Smooth muscle cell (in vitro differentiated cells): ENCODE results near the gene SMIM44. TPM values are rescaled to one million over a fixed set of nuclear protein-coding genes. Genes with fewer than 3 reads are reported as not detected.

Experiments
- DNase-seq: peaks from one replicate; lab custom pipeline; 2025; ENCODE audit not compliant: unreplicated experiment; lab: John Stamatoyannopoulos, UW
- H2AFZ ChIP-seq: fragments of 200-600 bp; sonication (generic); 2 replicates; pipeline ENCODE4 v1.6.0; 2016; ENCODE audit warnings: antibody characterized with exemption, low read depth, mild to moderate bottlenecking
- H3F3A ChIP-seq: fragments of 200-600 bp; sonication (generic); 2 replicates; pipeline ENCODE4 v1.6.0; 2017; ENCODE audit warnings: antibody characterized with exemption, low read depth
- H3K27ac ChIP-seq: fragments of 200-600 bp; sonication (generic); 2 replicates; pipeline ENCODE4 v1.5.1; 2016; ENCODE audit warnings: low read depth, mild to moderate bottlenecking
- H3K27me3 ChIP-seq: fragments of 200-600 bp; sonication (generic); 2 replicates; pipeline ENCODE4 v1.6.1; 2016; ENCODE audit warnings: low read depth, mild to moderate bottlenecking
- H3K36me3 ChIP-seq: fragments of 200-600 bp; sonication (generic); 2 replicates; pipeline ENCODE4 v1.5.1; 2016; ENCODE audit warnings: low read depth
- H3K4me1 ChIP-seq: fragments of 200-600 bp; sonication (generic); 2 replicates; pipeline ENCODE4 v1.5.1; 2016; ENCODE audit warnings: low read depth
- H3K4me2 ChIP-seq: fragments of 200-600 bp; sonication (generic); 2 replicates; pipeline ENCODE4 v1.6.0; 2016; ENCODE audit warnings: mild to moderate bottlenecking
- H3K4me3 ChIP-seq: fragments of 200-600 bp; sonication (generic); 2 replicates; pipeline ENCODE4 v1.5.1; 2016; ENCODE audit warnings: mild to moderate bottlenecking
- H3K79me2 ChIP-seq: fragments of 200-600 bp; sonication (generic); 2 replicates; pipeline ENCODE4 v1.6.0; 2016; ENCODE audit warnings: low read depth, mild to moderate bottlenecking
- H3K9ac ChIP-seq: fragments of 200-600 bp; sonication (generic); 2 replicates; pipeline ENCODE4 v1.6.0; 2016; ENCODE audit warnings: low read depth
- H3K9me3 ChIP-seq: fragments of 200-600 bp; sonication (generic); replicated peaks from 2 replicates; pipeline ENCODE4 v1.5.1; 2016; ENCODE audit warnings: low read depth
- H4K20me1 ChIP-seq: fragments of 200-600 bp; sonication (generic); 2 replicates; pipeline ENCODE4 v1.6.0; 2016; ENCODE audit warnings: low read depth
- CTCF ChIP-seq: fragments of 200-600 bp; sonication (generic); IDR thresholded peaks from 2 replicates; pipeline ENCODE4 v1.5.1; 2017; ENCODE audit warnings: borderline replicate concordance, mild to moderate bottlenecking, antibody characterized with exemption; ENCODE audit not compliant: insufficient read depth, poor library complexity, severe bottlenecking
- WGBS: methylation state at CpG from one replicate; pipeline ENCODE4 v1.1.7; 2016; ENCODE audit warnings: low lambda C conversion rate; 5-methylcytosine and 5-hydroxymethylcytosine counted together
- polyA plus RNA-seq: library from polyadenylated mRNA; unstranded; fragments of >200 nt; fragmentation: Nextera tagmentation; extraction: Ambion mirVana; gene quantifications from 2 replicates; pipeline ENCODE4 v1.2.1, GENCODE V29; 2016
- total RNA-seq: library from RNA; depleted of rRNA; stranded (reverse); fragments of >200 nt; gene quantifications from 2 replicates; pipeline ENCODE4 v1.2.3, GENCODE V29; 2014

SMIM44 gene
- total and polyA plus RNA-seq, 2 experiments from 2014 or later, result not detected

GRCh38 chr19:3459965-3460582, 23.2 kb downstream of the SMIM44 start:
- no peaks in the 10 kb centered on the region for H4K20me1 ChIP-seq
- H3K4me3 ChIP-seq, result no peak overlapping the region
- H3K4me2 ChIP-seq, result peak overlapping the region; percentile 42
- no peaks in the 10 kb centered on the region for H3K9me3 ChIP-seq
- no peak overlapping the region for H2AFZ ChIP-seq
- no peak for TF ChIP-seq CTCF
- H3K79me2 ChIP-seq, result no peaks in the 10 kb centered on the region
- DNase-seq, result no peak
- 68% methylated on average over 15 of the region's 15 CpGs for WGBS
- peak overlapping the region; percentile 92 for H3K9ac ChIP-seq
- peaks cover 28% of the 10 kb centered on the region for H3K4me1 ChIP-seq
- H3K27me3 ChIP-seq, result no peaks in the 10 kb centered on the region
- H3K27ac ChIP-seq, result peak overlapping the region; percentile 98
- H3K36me3 ChIP-seq, result no peaks in the 10 kb centered on the region
- H3F3A ChIP-seq, result peaks cover 13% of the 10 kb centered on the region

GRCh38 chr19:3459089-3459881, 24.0 kb downstream of the SMIM44 start:
- H3K27me3 ChIP-seq, result no peaks in the 10 kb centered on the region
- H3K9me3 ChIP-seq, result no peaks in the 10 kb centered on the region
- peaks cover 13% of the 10 kb centered on the region for H3F3A ChIP-seq
- no peaks in the 10 kb centered on the region for H3K79me2 ChIP-seq
- WGBS, result 7% methylated on average over 17 of the region's 26 CpGs
- peak; percentile 91 for DNase-seq
- H2AFZ ChIP-seq, result no peak overlapping the region
- H4K20me1 ChIP-seq, result no peaks in the 10 kb centered on the region
- peak overlapping the region; percentile 71 for H3K4me2 ChIP-seq
- no peak for TF ChIP-seq CTCF
- peak overlapping the region; percentile 92 for H3K9ac ChIP-seq
- H3K36me3 ChIP-seq, result no peaks in the 10 kb centered on the region
- peak overlapping the region; percentile 0 for H3K4me3 ChIP-seq
- H3K27ac ChIP-seq, result peak overlapping the region; percentile 98
- H3K4me1 ChIP-seq, result peaks cover 22% of the 10 kb centered on the region

GRCh38 chr19:3458229-3459088, 24.8 kb downstream of the SMIM44 start:
- Histone ChIP-seq H4K20me1 (no peaks in the 10 kb centered on the region), H3K9me3 (no peaks in the 10 kb centered on the region)

More at GRCh38 chr19:3458229-3459088, 24.8 kb downstream of the SMIM44 start:
- Histone ChIP-seq H3K27me3 (no peaks in the 10 kb centered on the region), H3F3A (peaks cover 13% of the 10 kb centered on the region), H3K79me2 (no peaks in the 10 kb centered on the region), H3K4me2 (peak overlapping the region; percentile 71), H3K4me1 (peaks cover 16% of the 10 kb centered on the region), H3K36me3 (no peaks in the 10 kb centered on the region), H2AFZ (no peak overlapping the region), H3K9ac (peak overlapping the region; percentile 92), H3K27ac (peak overlapping the region; percentile 98), H3K4me3 (peak overlapping the region; percentile 0)
- peak; percentile 39 for DNase-seq
- WGBS, result 18% methylated on average over 14 of the region's 19 CpGs
- TF ChIP-seq CTCF, result no peak
